Panc1 (cell line): ENCODE results near the gene WSCD2. TPM values are rescaled to one million over a fixed set of nuclear protein-coding genes. Genes with fewer than 3 reads are reported as not detected.

Experiments used
- ATAC-seq: fragments of 200-7000 bp; cut with Tn5 transposase; 2 replicates; pipeline ENCODE4 v1.9.1; 2020; ENCODE audit warnings: mild to moderate bottlenecking, moderate library complexity
- BruUV-seq: library from RNA; stranded (reverse); fragments of 400-500 nt; replicated peaks from 2 replicates; lab custom pipeline; 2021; lab: Mats Ljungman, UMichigan
- CTCF ChIA-PET: fragments of 300-600 bp; sonication (Branson Sonifier 250); formaldehyde crosslinking; loops from one replicate; lab custom pipeline; 2022; ENCODE audit warnings: antibody characterized with exemption; lab: Charles Lee
- POLR2A ChIA-PET: fragments of 300-600 bp; sonication (Branson Sonifier 250); formaldehyde crosslinking; loops from one replicate; lab custom pipeline; 2022; ENCODE audit warnings: antibody characterized with exemption; lab: Charles Lee
- DNase-seq: peaks from one replicate; pipeline ENCODE4 v3.0.0-alpha.2; 2010; ENCODE audit warnings: low read depth, low spot score
- H3K27ac ChIP-seq: 2 replicates; pipeline ENCODE4 v1.5.1; 2011; ENCODE audit warnings: mild to moderate bottlenecking, low read length, inconsistent platforms
- H3K27me3 ChIP-seq: fragments of 200-500 bp; sonication (Bioruptor generic); 2 replicates; pipeline ENCODE4 v1.6.0; 2014; ENCODE audit warnings: low read length, inconsistent platforms; ENCODE audit not compliant: control insufficient read depth, insufficient read depth
- H3K36me3 ChIP-seq: fragments of 200-500 bp; sonication (Bioruptor generic); 2 replicates; pipeline ENCODE4 v1.5.1; 2014; ENCODE audit warnings: inconsistent platforms, mild to moderate bottlenecking, low read length, moderate library complexity; ENCODE audit not compliant: control insufficient read depth, insufficient read depth
- H3K4me1 ChIP-seq: 2 replicates; pipeline ENCODE4 v1.5.1; 2011; ENCODE audit warnings: inconsistent platforms, mild to moderate bottlenecking, low read length, moderate library complexity; ENCODE audit not compliant: control insufficient read depth, insufficient read depth
- H3K4me3 ChIP-seq, 2 experiments: 2 replicates each; pipeline ENCODE4 v1.5.1; 2011 to 2012; ENCODE audit warnings: low read depth in 2 of 2, low read length in 2 of 2, mild to moderate bottlenecking in 2 of 2, inconsistent platforms in 1 of 2, moderate library complexity in 1 of 2
- H3K9me3 ChIP-seq: fragments of 200-500 bp; sonication (Bioruptor generic); 2 replicates; pipeline ENCODE4 v1.5.1; 2014; ENCODE audit warnings: low read depth, mild to moderate bottlenecking, inconsistent platforms, low read length, moderate library complexity; ENCODE audit not compliant: control insufficient read depth, insufficient read depth
- POLR2AphosphoS5 ChIP-seq: IDR thresholded peaks from 2 replicates; pipeline ENCODE4 v1.6.1; 2012; ENCODE audit warnings: mild to moderate bottlenecking, low read depth, low read length, moderate library complexity
- SIN3A ChIP-seq: IDR thresholded peaks from 2 replicates; pipeline ENCODE4 v1.6.1; 2012; ENCODE audit warnings: low read depth, mild to moderate bottlenecking, low read length, moderate library complexity, borderline replicate concordance; ENCODE audit not compliant: insufficient read depth
- TCF7L2 ChIP-seq: IDR thresholded peaks from 2 replicates; pipeline ENCODE4 v1.6.1; 2011; ENCODE audit warnings: mild to moderate bottlenecking, low read depth, low read length, inconsistent platforms
- in situ Hi-C: cut with HindIII; loops from 2 replicates; pipeline ENCODE4 v1.10.0; 2016; ENCODE audit warnings: low sequenced_read_pairs, low pct_unique_long_range_greater_than_20kb
- intact Hi-C: fragments of 100-400 bp; cut with micrococcal nuclease; formaldehyde crosslinking; loops from one replicate; pipeline ENCODE4 v1.10.0; 2022; ENCODE audit not compliant: unreplicated experiment
- total RNA-seq: library from RNA; stranded (reverse); gene quantifications from one replicate; pipeline ENCODE4 v1.2.1, GENCODE V29; 2021; ENCODE audit not compliant: unreplicated experiment
- TF ChIP-seq, protein P1 (sequence below), 2 experiments: IDR thresholded peaks; 2 replicates each; pipeline ENCODE4 v1.6.1; 2011 to 2012; ENCODE audit warnings: low read depth in 2 of 2, control low read depth in 1 of 2, low read length in 1 of 2, mild to moderate bottlenecking in 1 of 2, moderate library complexity in 1 of 2; ENCODE audit not compliant: insufficient read depth in 1 of 2
- TF ChIP-seq, protein P2 (sequence below): fragments of 450-650 bp; IDR thresholded peaks from 2 replicates; pipeline ENCODE4 v1.5.1; 2017; ENCODE audit warnings: mild to moderate bottlenecking

Gene WSCD2
- total RNA-seq, 1 experiment from 2014 or later = 0.64 TPM

DNA sequence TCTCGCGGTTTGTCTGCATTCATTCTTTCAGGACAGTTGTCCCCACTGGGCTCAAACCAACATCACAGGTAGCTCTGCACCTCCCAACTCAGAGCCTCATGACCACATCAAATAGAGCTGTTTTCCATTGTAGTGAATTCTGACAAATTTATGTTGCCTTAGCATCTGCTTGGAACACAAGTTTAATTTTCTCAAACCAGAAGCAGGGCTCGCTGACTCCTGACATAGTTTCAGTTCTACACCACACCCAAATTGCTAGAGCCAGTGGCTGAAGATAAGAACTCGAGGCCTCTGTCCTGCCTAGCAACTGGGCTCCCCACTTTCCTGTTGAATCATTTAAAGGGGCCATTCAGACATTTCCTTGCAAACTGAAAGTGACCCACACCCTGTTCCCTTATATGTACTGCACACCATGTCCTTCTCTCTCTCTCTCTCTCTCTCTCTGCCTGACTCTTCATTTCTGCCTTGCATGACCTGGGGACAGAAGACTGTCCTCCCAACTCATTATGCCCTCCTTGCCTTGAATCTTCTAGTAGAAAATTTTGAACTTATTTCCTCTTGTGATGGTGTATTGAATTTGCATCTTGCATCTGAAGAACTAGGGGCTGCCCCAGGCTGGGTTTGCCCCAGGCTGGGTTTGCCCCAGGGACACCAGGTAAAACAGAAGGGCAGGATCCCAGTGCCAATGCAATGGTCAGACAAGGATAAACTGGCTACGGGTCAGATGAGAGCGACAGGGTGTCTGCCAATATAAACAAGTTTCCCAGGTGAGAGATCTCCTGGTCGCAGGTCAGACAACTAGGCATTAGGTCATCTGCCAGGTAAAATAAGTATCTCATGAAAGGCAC is 9.7 kb upstream of the WSCD2 start:
- no TSS peak for BruUV-seq
- in situ Hi-C loops (no loop called here), intact Hi-C loops (no loop called here)
- DNase-seq = no peak
- no peak for ATAC-seq
- no peak overlapping the region for H3K27ac ChIP-seq
- no peak overlapping the region for H3K4me3 ChIP-seq
- H3K9me3 ChIP-seq = no peaks in the 10 kb centered on the region
- no peaks in the 10 kb centered on the region for H3K36me3 ChIP-seq
- CTCF ChIA-PET = no interaction called here
- POLR2A ChIA-PET = no interaction called here
- TF ChIP-seq, protein P1, sequence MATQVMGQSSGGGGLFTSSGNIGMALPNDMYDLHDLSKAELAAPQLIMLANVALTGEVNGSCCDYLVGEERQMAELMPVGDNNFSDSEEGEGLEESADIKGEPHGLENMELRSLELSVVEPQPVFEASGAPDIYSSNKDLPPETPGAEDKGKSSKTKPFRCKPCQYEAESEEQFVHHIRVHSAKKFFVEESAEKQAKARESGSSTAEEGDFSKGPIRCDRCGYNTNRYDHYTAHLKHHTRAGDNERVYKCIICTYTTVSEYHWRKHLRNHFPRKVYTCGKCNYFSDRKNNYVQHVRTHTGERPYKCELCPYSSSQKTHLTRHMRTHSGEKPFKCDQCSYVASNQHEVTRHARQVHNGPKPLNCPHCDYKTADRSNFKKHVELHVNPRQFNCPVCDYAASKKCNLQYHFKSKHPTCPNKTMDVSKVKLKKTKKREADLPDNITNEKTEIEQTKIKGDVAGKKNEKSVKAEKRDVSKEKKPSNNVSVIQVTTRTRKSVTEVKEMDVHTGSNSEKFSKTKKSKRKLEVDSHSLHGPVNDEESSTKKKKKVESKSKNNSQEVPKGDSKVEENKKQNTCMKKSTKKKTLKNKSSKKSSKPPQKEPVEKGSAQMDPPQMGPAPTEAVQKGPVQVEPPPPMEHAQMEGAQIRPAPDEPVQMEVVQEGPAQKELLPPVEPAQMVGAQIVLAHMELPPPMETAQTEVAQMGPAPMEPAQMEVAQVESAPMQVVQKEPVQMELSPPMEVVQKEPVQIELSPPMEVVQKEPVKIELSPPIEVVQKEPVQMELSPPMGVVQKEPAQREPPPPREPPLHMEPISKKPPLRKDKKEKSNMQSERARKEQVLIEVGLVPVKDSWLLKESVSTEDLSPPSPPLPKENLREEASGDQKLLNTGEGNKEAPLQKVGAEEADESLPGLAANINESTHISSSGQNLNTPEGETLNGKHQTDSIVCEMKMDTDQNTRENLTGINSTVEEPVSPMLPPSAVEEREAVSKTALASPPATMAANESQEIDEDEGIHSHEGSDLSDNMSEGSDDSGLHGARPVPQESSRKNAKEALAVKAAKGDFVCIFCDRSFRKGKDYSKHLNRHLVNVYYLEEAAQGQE (IDR thresholded peaks at IDR 0.05; ENCODE audit: insufficient read depth in 1 of 2, low read depth in 2 of 2, low read length in 1 of 2) = no peak
- TF ChIP-seq SIN3A (no peak), POLR2AphosphoS5 (no peak), TCF7L2 (no peak)
- TF ChIP-seq, protein P2, sequence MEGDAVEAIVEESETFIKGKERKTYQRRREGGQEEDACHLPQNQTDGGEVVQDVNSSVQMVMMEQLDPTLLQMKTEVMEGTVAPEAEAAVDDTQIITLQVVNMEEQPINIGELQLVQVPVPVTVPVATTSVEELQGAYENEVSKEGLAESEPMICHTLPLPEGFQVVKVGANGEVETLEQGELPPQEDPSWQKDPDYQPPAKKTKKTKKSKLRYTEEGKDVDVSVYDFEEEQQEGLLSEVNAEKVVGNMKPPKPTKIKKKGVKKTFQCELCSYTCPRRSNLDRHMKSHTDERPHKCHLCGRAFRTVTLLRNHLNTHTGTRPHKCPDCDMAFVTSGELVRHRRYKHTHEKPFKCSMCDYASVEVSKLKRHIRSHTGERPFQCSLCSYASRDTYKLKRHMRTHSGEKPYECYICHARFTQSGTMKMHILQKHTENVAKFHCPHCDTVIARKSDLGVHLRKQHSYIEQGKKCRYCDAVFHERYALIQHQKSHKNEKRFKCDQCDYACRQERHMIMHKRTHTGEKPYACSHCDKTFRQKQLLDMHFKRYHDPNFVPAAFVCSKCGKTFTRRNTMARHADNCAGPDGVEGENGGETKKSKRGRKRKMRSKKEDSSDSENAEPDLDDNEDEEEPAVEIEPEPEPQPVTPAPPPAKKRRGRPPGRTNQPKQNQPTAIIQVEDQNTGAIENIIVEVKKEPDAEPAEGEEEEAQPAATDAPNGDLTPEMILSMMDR = no peak
- H3K27me3 ChIP-seq = peaks cover 12% of the 10 kb centered on the region; the same call in 1 of the 2 replicates
- H3K4me1 ChIP-seq = no peaks in the 10 kb centered on the region

DNA sequence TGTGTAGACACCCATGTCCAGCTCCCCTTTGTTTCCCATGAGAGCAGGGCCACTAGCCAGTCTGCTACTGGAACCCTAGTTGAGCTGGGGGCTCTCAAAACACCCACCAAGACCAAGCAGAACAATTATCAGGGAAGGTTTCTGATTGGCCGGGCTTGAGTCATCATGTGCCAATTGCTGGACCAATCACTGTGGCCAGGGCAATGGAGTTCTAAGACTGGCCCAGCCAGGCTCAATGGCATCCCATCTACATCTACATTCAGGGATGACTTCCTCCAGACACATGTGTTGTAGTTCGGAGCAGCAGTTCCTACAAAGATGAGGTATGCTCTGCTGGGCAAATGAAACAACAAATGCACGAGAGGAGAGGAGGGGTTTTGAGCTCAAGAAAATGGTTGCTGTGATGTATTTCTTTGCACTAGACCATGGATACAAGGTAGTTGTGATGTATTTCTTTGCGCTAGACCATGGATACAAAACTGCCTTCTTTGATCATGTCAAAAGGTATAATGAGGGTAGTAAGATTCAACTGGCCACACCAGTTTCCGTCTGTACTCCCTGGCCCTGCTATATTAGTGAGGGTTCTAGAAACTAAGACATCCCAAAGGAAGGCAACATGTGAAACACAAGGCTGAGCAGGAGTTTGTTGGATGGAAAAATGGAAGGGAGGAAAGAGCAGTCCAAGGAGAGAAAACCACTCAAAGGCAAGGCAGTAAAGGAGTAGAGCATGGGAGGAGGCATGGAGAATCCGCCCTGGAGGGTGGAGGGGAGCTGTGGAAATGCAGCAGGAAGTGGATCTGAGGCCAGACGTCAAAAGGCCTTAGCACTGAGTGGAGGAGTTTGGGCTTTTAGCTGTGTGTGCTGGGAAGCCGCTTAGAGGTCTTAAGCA is 8.9 kb upstream of the WSCD2 start:
- TF ChIP-seq, protein P1 (IDR thresholded peaks at IDR 0.05; ENCODE audit: insufficient read depth in 1 of 2, low read depth in 2 of 2, low read length in 1 of 2) = no peak
- TF ChIP-seq, protein P2 = no peak
- TF ChIP-seq POLR2AphosphoS5 = no peak
- H3K36me3 ChIP-seq = no peaks in the 10 kb centered on the region
- no peak overlapping the region for H3K27ac ChIP-seq
- intact Hi-C loops (no loop called here), in situ Hi-C loops (no loop called here)
- ChIA-PET POLR2A (no interaction called here), CTCF (no interaction called here)
- no TSS peak for BruUV-seq
- ATAC-seq (no peak), DNase-seq (no peak)
- no peaks in the 10 kb centered on the region for H3K4me1 ChIP-seq
- H3K27me3 ChIP-seq = peaks cover 14% of the 10 kb centered on the region; the same call in 1 of the 2 replicates
- no peaks in the 10 kb centered on the region for H3K9me3 ChIP-seq
- no peak overlapping the region for H3K4me3 ChIP-seq
